DMS53 treated with DMSO at 0.1 percent for 48 hours (cell line): ENCODE data around the gene OR13C5.
A peak's percentile ranks its signal among the peaks of the same experiment; 100 is the strongest.
"Not testable (repeated sequence)": the region's sequence is repeated elsewhere in the genome, so short reads cannot be mapped to it uniquely, and the experiment has no call there.

Experiments
- DNase-seq: peaks from one replicate; lab custom pipeline; 2025; ENCODE audit not compliant: unreplicated experiment; lab: John Stamatoyannopoulos, UW

OR13C5 gene, protein sequence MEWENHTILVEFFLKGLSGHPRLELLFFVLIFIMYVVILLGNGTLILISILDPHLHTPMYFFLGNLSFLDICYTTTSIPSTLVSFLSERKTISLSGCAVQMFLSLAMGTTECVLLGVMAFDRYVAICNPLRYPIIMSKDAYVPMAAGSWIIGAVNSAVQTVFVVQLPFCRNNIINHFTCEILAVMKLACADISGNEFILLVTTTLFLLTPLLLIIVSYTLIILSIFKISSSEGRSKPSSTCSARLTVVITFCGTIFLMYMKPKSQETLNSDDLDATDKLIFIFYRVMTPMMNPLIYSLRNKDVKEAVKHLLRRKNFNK

DNA sequence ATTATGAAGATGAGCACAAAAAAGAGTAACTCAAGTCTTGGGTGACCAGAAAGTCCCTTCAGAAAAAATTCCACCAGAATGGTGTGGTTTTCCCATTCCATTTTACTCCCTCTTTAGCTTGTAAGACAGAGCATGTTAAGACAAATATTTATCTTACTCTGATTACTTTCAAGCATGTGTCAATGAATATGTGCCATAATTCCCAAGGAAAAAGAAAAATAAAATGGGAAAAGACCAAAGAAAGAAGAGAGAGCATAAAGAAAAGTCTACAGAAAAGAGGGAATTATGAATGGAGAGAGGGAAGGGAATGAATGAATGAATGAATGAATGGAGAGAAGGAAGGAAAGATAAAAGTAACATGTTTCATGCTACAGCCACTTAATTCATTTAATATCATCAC is at the start of gene OR13C5:
Gene OR13C5, minus strand, starts transcription at position 101 of the 400 bp plus-strand sequence. Its CDS starts 0 bp downstream, at position 101.
- not testable (repeated sequence) for DNase-seq

DNA sequence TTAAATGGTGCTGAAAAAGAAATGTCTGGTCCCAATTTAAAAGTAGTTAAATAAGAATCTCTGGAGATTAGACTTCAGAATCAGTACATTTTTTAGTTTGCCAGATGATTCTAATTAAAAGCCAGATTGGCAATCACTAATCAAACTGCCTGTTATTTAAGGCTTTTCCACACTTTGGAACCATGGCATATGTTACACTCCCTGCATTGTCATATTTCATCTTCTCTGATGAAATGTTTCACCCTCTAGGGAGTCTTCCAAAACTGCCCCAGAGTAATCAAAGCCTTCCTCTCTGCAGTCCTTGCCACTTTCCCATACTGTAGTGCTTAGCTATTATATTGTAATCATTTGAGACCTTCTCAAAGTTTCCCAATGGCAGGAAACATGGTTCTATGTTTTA is 36.2 kb upstream of the OR13C5 start:
- no peak for DNase-seq

DNA sequence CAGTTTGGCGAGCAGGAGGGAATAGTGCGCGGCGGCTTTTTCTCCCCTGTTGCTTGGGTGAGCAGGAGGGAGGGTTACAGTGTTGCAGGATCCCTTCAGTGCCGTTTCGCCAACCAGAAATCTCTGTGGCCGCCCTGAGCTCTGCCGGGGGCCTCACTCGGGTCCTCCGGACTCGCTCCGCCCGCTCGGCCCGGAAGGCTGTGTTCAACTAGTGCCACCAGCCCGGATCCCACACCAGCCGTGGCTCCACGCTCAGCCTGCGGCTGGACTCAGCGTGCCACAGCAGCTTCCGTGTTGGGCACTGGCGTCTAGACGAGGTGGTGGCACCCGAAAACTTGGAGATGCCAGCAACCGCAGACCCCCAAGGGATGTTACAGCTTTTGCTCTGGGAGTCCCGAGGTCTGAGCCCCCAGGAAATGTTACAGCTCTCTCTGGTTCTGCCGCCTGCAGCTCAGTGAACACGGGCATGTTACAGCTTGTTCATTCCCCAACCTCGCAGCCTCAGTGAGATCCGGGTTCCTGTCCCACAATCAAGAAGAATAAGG is 34.8 kb upstream of the OR13C5 start:
- DNase-seq = no peak

DNA sequence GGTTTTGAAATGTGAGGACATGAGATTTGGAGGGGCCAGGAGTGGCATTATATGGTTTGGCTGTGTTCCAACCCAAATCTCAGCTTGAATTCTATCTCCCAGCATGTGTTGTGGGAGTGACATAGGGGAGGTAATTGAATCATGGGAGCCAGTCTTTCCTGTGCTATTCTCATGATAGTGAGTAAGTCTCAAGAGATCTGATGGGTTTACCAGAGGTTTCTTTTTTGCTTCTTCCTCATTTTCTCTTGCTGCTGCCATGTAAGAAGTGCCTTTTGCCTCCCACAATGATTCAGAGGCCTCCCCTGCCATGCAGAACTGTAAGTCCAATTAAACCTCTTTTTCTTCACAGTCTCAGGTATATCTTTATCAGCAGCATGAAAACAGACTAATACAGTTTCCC is 26.8 kb upstream of the OR13C5 start:
- DNase-seq = not testable (repeated sequence)

DNA sequence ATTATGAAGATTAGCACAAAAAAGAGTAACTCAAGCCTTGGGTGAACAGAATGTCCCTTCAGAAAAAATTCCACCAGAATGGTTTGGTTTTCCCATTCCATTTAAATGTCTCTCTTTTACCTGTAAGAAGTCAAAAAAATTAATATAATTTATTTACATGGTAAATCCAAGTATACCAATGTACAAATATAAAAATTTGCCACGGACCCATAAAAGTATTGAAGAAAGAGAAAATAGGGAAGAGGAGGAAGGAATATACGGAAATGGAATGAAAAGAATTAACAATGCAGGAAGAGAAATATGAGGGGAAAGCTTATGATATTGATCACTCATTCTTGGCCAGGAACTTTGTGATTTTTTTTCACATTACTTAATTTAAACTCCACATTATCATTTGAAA is 18.9 kb upstream of the OR13C5 start, which contains the start of gene OR13C9:
Gene OR13C9, minus strand, starts transcription at position 101 of the 400 bp plus-strand sequence. Its CDS starts 0 bp downstream, at position 101.
- DNase-seq = no peak

DNA sequence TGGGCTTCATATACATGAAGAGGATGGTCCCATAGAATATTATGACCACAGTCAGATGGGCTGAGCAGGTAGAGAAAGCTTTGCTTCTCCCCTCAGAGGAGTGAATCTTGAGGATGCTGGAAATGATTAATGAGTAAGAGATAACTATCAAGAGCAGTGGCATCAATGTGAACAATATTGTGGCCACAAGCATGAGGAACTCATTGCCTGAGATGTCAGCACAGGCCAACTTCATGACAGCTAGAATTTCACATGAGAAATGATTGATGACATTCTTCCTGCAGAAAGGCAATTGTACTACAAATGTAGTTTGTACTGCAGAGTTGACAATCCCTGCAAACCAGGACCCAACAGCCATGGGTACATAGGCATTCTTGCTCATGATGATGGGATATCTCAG is 18.2 kb upstream of the OR13C5 start:
- no peak for DNase-seq

DNA sequence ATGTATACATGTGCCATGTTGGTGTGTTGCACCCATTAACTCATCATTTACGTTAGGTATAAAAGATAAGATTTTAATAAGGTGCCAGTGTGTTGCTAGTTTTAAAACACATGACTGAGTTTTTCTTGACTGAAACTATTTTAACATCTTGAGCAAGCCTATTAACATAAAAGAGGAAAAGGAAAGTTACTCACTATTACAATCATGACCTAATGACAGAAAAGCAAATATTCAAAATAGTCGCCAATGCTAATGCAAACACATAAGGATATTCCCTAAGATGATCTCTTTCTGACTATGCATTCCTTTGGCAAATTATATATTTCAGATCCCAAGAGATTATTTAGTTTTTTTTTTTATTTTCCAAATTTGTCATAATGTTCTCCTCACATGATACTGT is 12.0 kb upstream of the OR13C5 start:
- DNase-seq = no peak

DNA sequence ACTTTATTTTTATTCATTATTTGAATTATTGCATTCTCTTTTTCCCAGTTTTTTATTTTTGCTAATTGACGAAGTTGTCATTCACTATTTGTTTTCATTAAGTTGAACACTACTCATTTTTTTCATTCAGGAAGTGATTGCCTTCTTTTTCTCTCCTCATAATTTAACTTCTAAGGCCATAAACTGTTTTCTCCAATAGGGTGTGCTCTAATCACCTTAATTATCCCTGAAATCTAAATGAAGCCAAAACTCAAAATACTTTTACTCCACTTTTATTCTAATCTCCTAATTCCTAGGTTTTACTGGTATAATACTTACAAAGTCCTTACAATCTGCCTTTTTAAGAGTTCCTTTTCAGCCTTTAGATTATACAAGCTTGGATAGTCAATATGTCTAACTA is 9.1 kb upstream of the OR13C5 start:
- DNase-seq = no peak

DNA sequence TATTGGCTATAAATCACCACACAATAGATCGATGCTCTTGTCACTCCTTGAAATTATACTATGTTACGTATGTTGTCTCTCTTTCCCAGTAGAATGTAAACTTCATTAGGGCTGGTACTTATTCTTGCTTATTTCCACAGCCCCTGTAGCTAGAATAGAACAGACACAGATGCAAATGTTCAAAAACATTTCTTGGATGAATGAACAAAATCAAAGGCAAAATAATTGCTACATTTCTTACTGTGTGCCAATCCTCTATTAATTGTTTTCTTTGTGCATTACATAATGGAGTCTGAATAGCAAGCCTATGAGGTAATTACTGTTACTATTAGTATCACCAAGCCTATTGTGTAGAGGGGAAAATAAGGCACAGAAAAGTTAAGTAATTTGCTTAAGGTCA is 6.9 kb upstream of the OR13C5 start:
- DNase-seq = no peak

DNA sequence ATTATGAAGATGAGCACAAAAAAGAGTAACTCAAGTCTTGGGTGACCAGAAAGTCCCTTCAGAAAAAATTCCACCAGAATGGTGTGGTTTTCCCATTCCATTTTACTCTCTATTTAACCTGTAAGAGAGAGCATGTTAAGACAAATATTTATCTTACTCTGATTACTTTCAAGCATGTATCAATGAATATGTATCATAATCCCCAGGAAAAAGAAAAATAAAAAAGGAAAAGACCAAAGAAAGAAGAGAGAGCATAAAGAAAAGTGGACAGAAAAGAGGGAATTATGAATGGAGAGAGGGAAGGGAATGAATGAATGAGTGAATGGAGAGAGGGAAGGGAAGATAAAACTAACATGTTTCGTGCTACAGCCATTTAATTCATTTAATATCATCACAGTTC is 6.3 kb upstream of the OR13C5 start, which contains the start of gene OR13C2:
Gene OR13C2, minus strand, starts transcription at position 101 of the 400 bp plus-strand sequence. Its CDS starts 0 bp downstream, at position 101.
- DNase-seq = not testable (repeated sequence)

DNA sequence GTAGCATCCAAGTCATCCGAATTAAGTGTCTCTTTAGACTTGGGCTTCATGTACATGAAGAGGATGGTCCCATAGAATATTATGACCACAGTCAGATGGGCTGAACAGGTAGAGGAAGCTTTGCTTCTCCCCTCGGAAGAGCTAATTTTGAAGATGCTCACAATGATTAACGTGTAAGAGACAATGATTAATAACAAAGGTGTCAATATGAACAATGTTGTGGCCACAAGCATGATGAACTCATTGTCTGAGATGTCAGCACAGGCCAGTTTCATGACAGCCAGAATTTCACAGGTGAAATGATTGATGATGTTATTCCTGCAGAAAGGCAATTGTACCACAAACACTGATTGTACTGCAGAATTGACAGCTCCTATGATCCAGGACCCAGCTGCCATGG is 5.6 kb upstream of the OR13C5 start:
- DNase-seq = no peak

DNA sequence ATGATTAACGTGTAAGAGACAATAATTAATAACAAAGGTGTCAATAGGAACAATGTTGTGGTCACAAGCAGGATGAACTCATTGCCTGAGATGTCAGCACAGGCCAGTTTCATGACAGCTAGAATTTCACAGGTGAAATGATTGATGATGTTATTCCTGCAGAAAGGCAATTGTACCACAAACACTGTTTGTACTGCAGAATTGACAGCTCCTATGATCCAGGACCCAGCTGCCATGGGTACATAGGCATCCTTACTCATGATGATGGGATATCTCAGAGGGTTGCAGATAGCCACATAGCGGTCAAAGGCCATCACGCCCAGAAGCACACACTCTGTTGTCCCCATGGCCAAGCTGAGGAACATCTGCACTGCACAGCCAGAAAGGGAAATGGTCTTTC is 464 bp downstream of the OR13C5 start:
- not testable (repeated sequence) for DNase-seq

DNA sequence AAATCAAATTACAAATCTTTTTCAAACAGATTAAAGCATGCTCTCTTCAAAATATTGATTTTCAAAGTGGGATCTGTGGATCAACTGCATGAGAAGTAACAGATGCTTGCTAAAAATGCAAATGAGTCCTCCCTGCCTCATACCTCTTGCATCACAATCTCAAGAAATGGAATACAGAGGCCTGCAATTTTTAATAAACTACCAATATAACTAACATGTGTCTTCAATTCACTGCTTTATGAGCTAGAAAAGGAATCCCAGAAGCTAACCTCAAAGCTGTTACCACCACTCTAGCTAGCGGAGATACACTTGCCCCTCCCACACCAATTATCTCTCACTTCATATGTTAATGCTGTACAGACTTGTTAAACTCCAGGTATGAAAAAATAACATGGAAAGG is 9.6 kb downstream of the OR13C5 start:
- no peak for DNase-seq

DNA sequence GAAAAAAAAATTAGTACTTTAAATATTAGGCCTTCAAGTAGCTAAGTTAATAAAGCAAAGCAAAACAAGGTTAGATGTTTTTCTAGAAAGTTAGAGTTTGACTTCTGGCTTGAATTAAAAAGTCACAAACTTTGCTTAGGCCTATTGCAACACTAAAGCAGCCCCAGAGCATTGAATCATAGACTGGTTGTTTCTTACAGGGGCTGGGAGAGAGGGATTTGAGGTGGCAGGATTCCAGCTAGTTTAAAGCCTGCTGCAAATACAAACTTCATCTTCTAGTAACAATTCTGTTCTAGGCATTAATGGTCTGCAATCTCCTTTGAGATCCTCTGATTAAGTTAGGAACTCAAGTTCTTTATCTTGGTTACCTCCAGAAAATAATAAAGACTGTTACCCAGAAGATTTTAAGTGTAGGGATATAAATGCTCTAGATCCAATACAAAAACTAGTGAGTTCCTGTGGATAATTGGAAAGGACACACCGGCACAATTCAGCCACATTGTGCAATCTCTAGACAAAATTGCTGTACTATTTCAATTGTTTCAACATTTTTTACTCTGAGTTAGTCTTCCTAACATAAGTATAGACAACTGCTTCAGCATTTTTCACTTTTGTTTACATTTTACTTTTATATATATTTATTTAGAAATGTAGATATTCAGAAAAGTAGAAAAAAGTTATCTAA is 12.6 kb downstream of the OR13C5 start:
- DNase-seq = no peak

DNA sequence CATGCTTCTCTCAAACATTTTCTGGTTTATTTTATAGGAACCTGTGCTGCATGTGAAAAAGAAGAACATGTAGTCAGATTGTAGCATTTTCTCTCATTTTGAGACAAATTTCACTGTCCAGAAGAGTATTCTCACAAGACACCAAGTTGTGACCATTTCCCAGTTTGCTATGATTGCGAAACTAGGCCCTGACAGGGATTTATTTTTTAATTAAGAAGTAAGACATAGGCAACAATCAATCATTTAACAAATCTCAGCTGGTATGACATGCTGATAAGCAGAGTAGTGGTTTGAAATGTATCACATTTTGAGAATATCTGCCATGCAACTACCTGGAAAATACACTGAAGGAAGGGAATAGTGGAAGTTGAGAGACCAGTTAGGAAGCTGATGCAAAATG is 18.7 kb downstream of the OR13C5 start:
- DNase-seq = no peak

DNA sequence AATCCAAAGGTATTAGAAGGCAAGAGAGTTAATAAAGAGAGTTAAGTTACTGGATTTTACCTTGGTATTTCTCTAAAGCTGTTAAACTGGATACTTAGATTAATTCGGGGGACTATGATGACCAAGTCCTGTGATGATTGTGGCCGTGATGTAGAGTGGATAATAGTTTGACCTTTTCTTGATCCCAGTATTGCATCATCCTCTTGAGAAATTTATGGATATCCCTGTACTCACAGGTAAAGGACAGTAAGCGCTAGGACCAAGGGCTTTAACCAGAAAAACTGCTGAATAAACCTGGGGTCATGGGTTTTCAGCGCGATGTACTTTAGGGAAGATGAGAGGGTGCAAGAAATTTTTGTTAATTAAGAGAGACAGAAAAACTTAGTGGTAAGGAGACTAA is 21.9 kb downstream of the OR13C5 start:
- no peak for DNase-seq

DNA sequence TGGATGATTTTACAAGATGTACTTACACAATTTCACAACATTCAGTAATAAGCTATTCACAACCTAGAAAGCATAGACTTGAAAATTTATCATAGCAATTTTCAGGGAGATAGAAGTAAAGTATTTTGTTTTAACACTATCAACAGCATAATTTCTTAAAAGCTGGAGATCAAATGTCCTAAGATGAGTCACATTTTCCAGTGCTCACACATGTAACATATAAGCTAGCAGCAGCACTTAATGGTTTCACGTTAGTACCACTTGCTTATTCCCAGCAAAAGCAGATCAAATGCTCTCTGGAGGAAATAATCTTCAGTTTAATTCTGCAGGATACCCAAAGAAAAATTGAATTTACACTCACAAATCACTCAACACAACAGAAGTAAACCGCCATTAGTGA is 23.8 kb downstream of the OR13C5 start:
- DNase-seq = no peak

DNA sequence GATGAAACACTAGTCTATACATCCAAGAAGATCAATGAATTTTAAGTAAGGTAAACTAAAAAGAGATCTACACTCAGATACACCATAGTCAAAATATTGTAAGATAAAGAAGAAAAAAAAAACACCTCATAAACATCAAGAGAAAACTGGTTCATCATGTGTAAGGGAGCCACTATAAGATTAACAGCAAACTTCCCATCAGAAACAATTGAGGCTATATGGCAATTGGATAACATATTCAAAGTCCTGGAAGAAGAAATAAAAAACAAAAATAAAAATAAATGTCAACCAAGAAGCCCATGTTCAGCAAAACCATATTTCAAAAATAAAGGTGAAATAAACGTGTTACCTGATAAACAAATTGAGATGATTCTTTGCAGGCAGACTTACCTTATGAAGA is 26.6 kb downstream of the OR13C5 start:
- peak; percentile 1 for DNase-seq

DNA sequence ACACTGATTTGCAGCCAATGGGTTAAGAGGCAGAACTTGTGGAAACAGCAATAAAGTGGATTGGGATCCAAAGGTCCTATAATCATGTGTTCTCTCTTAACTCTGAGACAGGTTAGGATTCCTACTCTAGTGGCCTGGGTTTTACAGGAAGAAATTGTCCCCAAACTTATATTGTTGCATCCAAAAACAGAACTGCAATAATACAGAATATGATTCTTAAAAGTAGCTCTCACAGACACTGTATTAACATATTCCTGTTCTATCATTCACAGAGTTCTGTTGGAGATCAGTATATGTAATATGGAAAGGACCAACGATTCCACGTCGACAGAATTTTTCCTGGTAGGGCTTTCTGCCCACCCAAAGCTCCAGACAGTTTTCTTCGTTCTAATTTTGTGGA is 30.3 kb downstream of the OR13C5 start, which contains the start of gene OR13C8:
Gene OR13C8, plus strand, starts transcription at position 301 of the 400 bp plus-strand sequence. Its CDS starts 0 bp downstream, at position 301.
- no peak for DNase-seq

DNA sequence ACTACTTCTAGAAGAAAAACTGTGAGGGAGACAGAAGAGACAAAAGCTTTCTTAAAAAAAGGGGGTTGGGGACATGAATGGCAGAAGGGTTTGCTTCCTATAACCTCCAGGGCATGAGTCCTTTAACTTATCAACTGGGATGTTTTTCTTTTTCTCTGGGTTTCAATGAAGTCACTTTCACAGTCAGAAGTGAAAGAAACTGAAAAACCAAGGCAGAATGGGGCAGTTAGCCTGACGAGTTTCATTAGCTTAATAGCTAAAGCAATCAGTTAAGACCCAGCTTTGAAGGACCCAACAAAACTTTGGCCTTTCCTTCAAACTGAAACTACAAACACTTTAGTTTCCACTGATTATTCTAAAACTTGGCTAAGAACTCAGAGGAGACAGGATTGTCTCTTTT is 34.9 kb downstream of the OR13C5 start:
- no peak for DNase-seq

DNA sequence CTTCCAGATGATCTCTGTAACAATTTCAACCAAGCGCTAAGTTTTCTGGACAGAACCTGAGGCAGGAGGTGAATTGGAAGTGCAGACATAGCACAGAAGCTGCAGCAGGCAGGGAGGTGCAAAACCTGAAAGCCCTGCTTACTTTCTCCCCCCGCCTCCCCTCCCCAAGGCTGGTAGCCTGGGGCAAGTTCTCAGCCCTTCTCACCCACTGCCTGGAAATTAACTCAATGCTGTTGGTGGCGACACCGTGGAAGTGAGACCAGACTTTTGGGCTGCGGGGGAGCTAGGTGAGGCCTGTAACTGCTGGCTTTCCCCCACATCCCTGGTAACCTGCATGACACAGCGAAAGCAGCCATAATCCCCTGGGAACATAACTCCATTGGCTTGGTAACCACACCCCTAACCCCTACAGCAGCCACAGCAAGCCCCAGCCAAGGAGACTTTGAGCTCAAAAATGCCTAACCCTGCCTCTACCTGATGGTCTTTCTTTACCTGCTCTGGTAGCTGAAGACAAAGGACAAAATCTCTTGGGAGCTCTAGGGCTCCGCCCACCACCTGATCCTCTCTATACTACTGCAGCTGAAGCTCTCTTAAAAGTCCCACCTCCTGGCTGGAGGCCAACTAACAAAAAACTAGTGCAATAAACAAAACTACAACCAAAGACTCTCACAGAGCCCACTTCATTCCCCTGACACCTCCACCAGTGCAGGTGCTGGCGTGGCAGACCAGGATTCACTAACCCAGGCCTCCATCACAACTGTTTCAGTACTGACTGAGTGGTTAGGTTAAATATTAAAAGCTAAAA is 42.2 kb downstream of the OR13C5 start:
- no peak for DNase-seq
